ENCODE measurements around the gene MAPT.

GRCh38 chr17:45952814-45953320 lies 58.5 kb downstream of the MAPT start:
- TF ChIP-seq POLR2A (IDR thresholded peaks at IDR 0.05) (no peak), POLR2AphosphoS5 (IDR thresholded peaks at IDR 0.05; ENCODE audit: insufficient read depth in 1 of 2, low read depth in 1 of 2) (no peak)
- TF ChIP-seq, protein P1, sequence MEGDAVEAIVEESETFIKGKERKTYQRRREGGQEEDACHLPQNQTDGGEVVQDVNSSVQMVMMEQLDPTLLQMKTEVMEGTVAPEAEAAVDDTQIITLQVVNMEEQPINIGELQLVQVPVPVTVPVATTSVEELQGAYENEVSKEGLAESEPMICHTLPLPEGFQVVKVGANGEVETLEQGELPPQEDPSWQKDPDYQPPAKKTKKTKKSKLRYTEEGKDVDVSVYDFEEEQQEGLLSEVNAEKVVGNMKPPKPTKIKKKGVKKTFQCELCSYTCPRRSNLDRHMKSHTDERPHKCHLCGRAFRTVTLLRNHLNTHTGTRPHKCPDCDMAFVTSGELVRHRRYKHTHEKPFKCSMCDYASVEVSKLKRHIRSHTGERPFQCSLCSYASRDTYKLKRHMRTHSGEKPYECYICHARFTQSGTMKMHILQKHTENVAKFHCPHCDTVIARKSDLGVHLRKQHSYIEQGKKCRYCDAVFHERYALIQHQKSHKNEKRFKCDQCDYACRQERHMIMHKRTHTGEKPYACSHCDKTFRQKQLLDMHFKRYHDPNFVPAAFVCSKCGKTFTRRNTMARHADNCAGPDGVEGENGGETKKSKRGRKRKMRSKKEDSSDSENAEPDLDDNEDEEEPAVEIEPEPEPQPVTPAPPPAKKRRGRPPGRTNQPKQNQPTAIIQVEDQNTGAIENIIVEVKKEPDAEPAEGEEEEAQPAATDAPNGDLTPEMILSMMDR (IDR thresholded peaks at IDR 0.05): no peak
